Measurements from ENCODE around the gene KCNIP4. TPM values are rescaled to one million over a fixed set of nuclear protein-coding genes. Genes with fewer than 3 reads are reported as not detected.

KCNIP4 gene
- total and polyA plus RNA-seq, 12 donors = 0.15 TPM; not detected in 11

DNA sequence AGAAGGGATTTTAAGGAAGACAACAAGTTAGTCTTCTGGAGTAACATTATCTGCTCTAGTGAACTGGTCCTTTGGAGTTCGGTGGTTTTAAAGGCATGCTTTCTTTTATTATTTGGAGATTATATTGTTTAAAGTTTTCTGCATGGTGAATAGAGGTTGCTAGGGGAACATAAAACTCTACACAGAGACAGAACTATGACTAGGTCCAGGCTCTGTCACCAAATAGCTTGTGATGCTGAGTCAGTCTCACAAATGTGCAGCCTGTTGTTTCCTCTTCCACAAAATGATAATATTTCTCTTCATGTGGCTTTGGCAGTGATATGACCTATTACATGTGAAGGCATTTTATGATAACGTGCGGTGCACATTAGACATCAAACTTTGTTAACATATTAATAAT, 1115.7 kb downstream of the KCNIP4 start:
- Histone ChIP-seq H3K9me3 (peaks cover 0 to 4% (median 0%) of the 10 kb centered on the region in 11 donors), H3K4me1 (no peaks in the 10 kb centered on the region), H3K36me3 (no peaks in the 10 kb centered on the region), H3K4me3 (no peak overlapping the region), H3K27ac (no peak overlapping the region), H3K27me3 (no peaks in the 10 kb centered on the region)
- intact Hi-C loops (cut with DNase I) = loop anchor here in 1 of 10 donors (5.0 kb wide), 1 partner anchor 966 kb away; no protein-coding TSS in a partner anchor
- WGBS, 2 donors = 78% methylated on average over 3 of the region's 3 CpGs
- ATAC-seq = no peak
- no peak for DNase-seq
- TF ChIP-seq, protein P1, sequence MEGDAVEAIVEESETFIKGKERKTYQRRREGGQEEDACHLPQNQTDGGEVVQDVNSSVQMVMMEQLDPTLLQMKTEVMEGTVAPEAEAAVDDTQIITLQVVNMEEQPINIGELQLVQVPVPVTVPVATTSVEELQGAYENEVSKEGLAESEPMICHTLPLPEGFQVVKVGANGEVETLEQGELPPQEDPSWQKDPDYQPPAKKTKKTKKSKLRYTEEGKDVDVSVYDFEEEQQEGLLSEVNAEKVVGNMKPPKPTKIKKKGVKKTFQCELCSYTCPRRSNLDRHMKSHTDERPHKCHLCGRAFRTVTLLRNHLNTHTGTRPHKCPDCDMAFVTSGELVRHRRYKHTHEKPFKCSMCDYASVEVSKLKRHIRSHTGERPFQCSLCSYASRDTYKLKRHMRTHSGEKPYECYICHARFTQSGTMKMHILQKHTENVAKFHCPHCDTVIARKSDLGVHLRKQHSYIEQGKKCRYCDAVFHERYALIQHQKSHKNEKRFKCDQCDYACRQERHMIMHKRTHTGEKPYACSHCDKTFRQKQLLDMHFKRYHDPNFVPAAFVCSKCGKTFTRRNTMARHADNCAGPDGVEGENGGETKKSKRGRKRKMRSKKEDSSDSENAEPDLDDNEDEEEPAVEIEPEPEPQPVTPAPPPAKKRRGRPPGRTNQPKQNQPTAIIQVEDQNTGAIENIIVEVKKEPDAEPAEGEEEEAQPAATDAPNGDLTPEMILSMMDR (IDR thresholded peaks at IDR 0.05) = no peak

DNA sequence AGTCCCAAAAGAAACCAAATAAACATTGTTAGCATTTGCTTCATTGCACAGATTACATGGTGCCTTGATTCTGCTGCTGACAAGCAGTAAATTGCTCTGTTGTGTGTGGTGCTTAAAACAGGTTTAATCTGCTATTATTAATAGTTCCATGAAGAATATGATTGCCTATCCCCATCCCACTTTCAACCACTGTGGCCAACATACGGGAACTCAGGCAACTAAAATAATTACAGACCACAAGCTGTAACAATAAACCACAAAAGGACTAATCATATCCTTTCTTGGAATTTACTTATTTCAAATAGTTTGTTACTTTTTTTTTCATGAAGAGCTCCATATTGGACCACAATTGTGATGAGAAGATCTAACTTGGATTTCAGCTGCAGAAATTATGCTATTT, 1116.8 kb downstream of the KCNIP4 start:
- Histone ChIP-seq H3K4me3 (no peak overlapping the region), H3K36me3 (no peaks in the 10 kb centered on the region), H3K4me1 (no peaks in the 10 kb centered on the region), H3K9me3 (peaks cover 0 to 4% (median 0%) of the 10 kb centered on the region in 11 donors), H3K27ac (no peak overlapping the region), H3K27me3 (no peaks in the 10 kb centered on the region)
- TF ChIP-seq, protein P1 (IDR thresholded peaks at IDR 0.05) = no peak
- intact Hi-C loops (cut with DNase I) = loop anchor here in 1 of 10 donors (5.0 kb wide), 1 partner anchor 964 kb away; no protein-coding TSS in a partner anchor
- DNase-seq (no peak), ATAC-seq (no peak)
- 81 to 85% methylated on average over 1 of the region's 1 CpG for WGBS, 2 donors

DNA sequence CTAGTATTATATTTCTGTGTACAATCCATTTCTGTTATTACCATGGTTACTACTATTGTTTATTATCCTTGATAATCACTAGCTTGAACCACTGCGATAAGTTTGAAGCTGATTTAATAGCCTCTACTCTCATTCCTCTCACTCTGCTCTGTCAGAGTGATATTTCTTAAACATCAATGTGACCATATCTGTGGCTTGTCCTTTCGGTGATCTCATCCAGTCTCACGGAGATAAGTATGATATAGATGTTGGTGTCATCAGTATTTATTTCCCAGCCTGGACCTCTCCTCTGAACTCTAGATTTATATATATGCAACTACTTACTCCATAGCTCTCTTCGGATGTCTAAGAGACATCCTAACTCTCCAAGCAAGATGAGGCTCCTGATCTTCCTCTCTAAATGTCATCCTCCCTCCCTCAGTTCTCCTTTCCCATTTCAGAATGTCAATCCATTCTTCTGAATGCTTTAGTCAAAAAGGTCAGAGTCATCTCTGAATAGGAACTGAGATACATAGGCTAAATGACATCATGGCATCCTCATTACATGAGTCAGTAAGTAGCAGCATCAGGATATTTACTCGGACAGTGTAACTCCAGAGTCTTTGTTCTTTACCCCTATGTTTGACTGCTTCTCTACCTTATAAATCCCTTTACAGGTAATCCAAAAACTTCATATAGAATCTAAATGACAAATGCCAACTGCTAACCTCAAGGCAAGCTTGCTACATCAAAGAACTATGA, 1118.8 kb downstream of the KCNIP4 start:
- no peak for DNase-seq
- no peaks in the 10 kb centered on the region for H3K36me3 ChIP-seq
- H3K27me3 ChIP-seq = no peaks in the 10 kb centered on the region
- no peaks in the 10 kb centered on the region for H3K4me1 ChIP-seq
- peaks cover 0 to 2% (median 0%) of the 10 kb centered on the region in 11 donors for H3K9me3 ChIP-seq
- WGBS, 2 donors = 54 to 78% methylated on average over 5 of the region's 5 CpGs
- intact Hi-C loops (cut with DNase I) = loop anchor here in 1 of 10 donors (5.0 kb wide), 1 partner anchor 962 kb away; no protein-coding TSS in a partner anchor
- TF ChIP-seq, protein P1 (IDR thresholded peaks at IDR 0.05) = no peak
- H3K27ac ChIP-seq = no peak overlapping the region
- no peak overlapping the region for H3K4me3 ChIP-seq
- ATAC-seq = no peak

DNA sequence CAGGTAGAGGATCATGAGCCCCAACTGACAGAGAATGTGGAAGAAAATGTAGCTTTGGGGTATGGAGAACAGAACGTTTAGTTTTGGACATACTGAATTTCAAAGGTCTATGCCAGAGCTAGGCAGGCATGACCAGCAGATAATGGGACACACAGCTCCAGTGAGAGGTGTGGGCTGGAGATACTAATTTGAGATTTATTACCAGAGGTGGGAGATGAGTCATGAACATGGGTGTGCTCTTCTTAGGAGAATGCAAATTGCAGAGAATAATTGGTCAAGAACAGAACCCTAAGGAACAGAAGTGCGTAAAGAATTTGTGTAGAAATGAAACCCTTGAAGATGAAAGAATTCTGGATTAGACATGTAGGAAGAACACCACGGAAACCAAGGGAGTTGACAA, 1123.1 kb downstream of the KCNIP4 start:
- H3K27ac ChIP-seq = no peak overlapping the region
- DNase-seq (no peak), ATAC-seq (no peak)
- WGBS, 2 donors = 69% methylated on average over 3 of the region's 3 CpGs
- H3K4me3 ChIP-seq = no peak overlapping the region
- TF ChIP-seq, protein P1 (IDR thresholded peaks at IDR 0.05) = no peak
- no peaks in the 10 kb centered on the region for H3K9me3 ChIP-seq
- H3K4me1 ChIP-seq = no peaks in the 10 kb centered on the region
- intact Hi-C loops (cut with DNase I) = no loop called here
- no peaks in the 10 kb centered on the region for H3K27me3 ChIP-seq
- no peaks in the 10 kb centered on the region for H3K36me3 ChIP-seq

Measured in heart right ventricle (tissue), 16 donors.